NT2/D1 (cell line): ENCODE measurements around the gene VWC2.

ENCODE experiments used
- DNase-seq: peaks from one replicate; pipeline ENCODE4 v3.0.0-alpha.2; 2011; ENCODE audit warnings: low read depth, low spot score
- H3K27me3 ChIP-seq: 2 replicates; pipeline ENCODE4 v1.6.0; 2011; ENCODE audit warnings: mild to moderate bottlenecking; ENCODE audit not compliant: insufficient read length, insufficient read depth
- H3K36me3 ChIP-seq: 2 replicates; pipeline ENCODE4 v1.6.1; 2011; ENCODE audit warnings: mild to moderate bottlenecking, low read length, mixed read lengths; ENCODE audit not compliant: insufficient read depth, insufficient read length
- H3K4me1 ChIP-seq: 2 replicates; pipeline ENCODE4 v1.5.1; 2011; ENCODE audit not compliant: insufficient read depth, insufficient read length
- H3K4me3 ChIP-seq: 2 replicates; pipeline ENCODE4 v1.5.1; 2011; ENCODE audit warnings: low read depth; ENCODE audit not compliant: insufficient read length
- H3K9ac ChIP-seq: 2 replicates; pipeline ENCODE4 v1.6.0; 2011; ENCODE audit warnings: low read depth; ENCODE audit not compliant: insufficient read length
- H3K9me3 ChIP-seq: 2 replicates; pipeline ENCODE4 v1.5.1; 2011; ENCODE audit warnings: mild to moderate bottlenecking, low read length; ENCODE audit not compliant: insufficient read depth
- SUZ12 ChIP-seq: IDR thresholded peaks from 2 replicates; pipeline ENCODE4 v1.6.1; 2011; ENCODE audit not compliant: insufficient read length, insufficient read depth; ENCODE audit errors: extremely low read depth
- YY1 ChIP-seq: IDR thresholded peaks from 2 replicates; pipeline ENCODE4 v1.6.1; 2011; ENCODE audit not compliant: insufficient read length, insufficient read depth
- ZNF274 ChIP-seq: IDR thresholded peaks from 2 replicates; pipeline ENCODE4 v1.6.1; 2011; ENCODE audit warnings: mild to moderate bottlenecking, low read depth, low read length

Gene VWC2

DNA sequence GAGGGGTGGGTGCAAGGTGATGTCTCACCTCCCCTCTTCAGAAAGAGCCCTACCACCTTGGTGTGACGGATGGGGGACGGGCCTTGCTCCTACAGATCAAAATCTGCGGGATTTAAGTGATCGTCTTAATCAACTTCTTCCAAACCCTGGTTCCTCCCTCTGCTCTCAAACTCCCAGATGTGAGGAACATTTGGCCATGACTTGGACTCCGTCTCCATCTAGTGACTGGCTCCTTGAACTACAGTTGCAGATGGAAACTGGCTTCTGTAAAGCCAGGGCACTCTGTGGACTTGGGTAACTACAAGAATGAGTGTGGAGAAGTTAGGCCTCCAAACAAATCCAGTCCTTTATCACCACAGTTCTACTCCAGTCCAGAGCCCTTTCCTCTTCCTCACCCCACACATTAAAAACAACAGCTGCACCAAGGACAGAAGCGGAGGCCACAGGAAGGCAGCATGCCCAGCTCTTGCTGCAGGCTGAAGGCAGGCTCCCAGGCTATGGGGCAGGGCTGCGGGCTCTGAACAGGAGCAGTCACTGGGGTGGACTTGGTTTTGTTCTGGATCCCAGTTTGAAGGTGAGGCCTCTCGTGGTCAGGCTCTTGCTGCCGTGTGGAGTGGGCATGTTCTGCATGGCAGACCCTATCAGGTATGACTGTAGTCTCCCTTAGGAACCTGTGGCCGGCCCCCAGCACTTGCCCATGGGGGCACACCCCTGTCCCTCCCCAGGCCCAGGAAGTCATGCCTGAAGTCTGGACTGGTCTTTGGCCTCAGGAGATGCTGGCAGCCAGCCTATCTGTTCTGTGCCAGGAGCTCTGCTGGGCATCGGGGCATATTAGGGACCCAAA is 79.4 kb downstream of the VWC2 start:
- TF ChIP-seq YY1 (no peak), ZNF274 (no peak), SUZ12 (no peak)
- H3K27me3 ChIP-seq, result no peaks in the 10 kb centered on the region
- no peaks in the 10 kb centered on the region for H3K36me3 ChIP-seq
- no peaks in the 10 kb centered on the region for H3K9me3 ChIP-seq
- no peak overlapping the region for H3K9ac ChIP-seq
- no peak overlapping the region for H3K4me3 ChIP-seq
- DNase-seq, result peak; percentile 85
- H3K4me1 ChIP-seq, result no peaks in the 10 kb centered on the region

DNA sequence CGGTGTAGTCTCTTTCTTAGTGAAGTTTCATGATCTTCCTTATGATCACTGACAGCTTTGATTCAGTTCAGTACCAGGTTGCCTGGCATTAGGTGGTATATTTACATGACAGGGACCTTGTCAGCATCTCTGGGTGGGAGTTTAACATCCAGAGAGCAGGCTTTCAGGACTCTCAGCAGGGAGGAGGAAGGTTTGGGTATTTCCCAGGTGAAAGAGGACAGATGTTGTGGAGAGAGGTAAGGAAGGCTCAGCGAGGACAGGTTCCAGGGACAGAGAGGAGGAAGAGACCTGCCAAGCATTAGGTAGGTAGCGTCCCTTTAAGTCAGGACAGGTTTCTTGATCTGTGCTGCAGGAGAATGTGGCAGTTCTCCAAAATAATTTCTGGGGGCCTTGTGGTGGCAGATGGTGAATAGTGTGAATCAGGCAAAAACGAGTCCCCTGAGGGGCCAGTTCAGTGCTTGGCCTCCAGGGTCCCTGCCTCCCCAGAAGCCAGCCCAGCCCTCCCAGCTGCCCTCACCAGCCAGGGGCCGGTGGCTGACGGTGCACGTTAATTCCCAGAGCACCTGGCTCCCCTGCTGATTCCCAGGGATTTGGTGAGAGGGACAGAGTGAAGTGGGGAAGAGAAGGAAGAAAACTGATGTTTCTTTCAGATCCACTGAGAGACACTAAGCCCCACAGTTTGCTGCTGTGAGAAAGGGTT is 82.0 kb downstream of the VWC2 start:
- Histone ChIP-seq H3K9me3 (no peaks in the 10 kb centered on the region), H3K4me1 (no peaks in the 10 kb centered on the region), H3K9ac (no peak overlapping the region), H3K4me3 (no peak overlapping the region), H3K27me3 (no peaks in the 10 kb centered on the region), H3K36me3 (no peaks in the 10 kb centered on the region)
- DNase-seq, result no peak
- TF ChIP-seq ZNF274 (no peak), SUZ12 (no peak), YY1 (no peak)

DNA sequence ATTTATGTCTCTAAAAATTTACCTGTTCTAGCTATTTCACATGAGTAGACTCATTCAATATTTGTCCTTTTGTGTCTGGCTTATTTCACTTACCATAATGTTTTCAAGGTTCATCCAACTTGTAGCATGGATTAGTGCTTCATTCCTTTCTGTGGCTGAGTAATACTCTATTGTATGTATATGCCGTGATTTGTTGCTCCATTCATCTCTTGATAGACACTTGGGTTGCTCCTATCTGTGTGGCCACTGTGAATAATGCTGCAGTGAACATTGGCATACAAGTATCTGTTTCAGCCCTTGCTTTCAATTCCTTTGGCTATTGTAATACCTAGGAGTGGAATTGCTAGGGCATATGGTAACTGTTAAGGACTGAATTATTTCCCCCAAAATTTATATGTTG is 86.9 kb downstream of the VWC2 start:
- Histone ChIP-seq H3K9me3 (no peaks in the 10 kb centered on the region), H3K36me3 (no peaks in the 10 kb centered on the region), H3K4me3 (no peak overlapping the region), H3K4me1 (no peaks in the 10 kb centered on the region), H3K27me3 (no peaks in the 10 kb centered on the region), H3K9ac (no peak overlapping the region)
- no peak for TF ChIP-seq SUZ12
- TF ChIP-seq ZNF274, result no peak
- TF ChIP-seq YY1, result no peak
- DNase-seq, result no peak

DNA sequence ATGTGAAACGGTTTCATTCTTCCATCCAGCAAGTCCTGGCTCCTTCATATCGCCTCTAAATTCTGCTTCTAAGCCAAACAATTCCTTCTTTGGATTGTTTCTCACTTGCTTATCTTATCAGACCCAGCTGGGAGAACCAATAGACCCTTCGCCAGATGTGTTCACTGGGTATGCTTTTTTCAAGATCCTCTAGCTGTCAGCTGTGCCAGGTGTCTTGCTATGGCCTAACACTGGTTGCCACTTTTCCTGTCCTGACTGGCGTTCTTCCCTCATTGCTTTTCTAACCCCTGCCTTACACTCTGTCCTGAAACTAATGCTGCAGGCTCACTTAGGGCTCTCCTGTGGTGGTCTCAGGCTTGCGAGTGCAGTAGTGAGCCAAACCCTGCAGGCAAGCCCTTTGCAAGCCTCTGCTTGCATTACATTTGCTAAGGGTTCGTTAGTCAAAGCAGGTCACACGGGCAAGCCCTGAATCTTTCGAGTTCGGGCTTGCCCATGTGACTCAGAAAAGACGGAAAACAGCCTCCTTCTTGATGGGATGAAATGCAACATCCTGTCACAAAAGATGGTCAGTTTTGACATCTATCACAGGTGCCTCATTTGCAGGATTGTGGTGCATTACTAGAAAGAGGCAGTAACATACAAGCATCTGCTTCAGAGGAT is 92.8 kb downstream of the VWC2 start:
- no peak for DNase-seq
- no peak for TF ChIP-seq YY1
- H3K9me3 ChIP-seq, result no peaks in the 10 kb centered on the region
- no peak overlapping the region for H3K9ac ChIP-seq
- H3K27me3 ChIP-seq, result no peaks in the 10 kb centered on the region
- H3K4me3 ChIP-seq, result no peak overlapping the region
- peaks cover 3% of the 10 kb centered on the region for H3K4me1 ChIP-seq
- H3K36me3 ChIP-seq, result no peaks in the 10 kb centered on the region

DNA sequence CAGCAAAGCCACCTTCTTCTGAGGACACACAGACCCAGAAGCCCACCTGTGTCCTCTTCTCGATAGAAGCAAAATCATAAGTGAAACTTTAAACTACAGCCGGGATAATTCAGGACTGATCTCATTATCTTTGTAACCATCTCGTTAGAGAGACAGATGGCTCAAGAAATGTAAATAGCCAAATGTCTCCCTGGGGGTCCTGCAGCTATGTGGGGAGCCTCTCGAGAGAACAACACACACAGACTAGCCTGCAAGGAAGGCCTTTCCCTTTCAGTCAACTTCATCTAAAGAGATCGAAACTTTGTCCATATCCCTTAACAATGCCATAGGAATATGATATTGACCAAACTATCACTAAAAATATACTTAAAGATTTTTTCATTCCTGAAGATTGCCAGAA is 93.5 kb downstream of the VWC2 start:
- no peaks in the 10 kb centered on the region for H3K9me3 ChIP-seq
- no peak overlapping the region for H3K9ac ChIP-seq
- H3K36me3 ChIP-seq, result no peaks in the 10 kb centered on the region
- DNase-seq, result no peak
- no peaks in the 10 kb centered on the region for H3K27me3 ChIP-seq
- H3K4me1 ChIP-seq, result peaks cover 3% of the 10 kb centered on the region
- TF ChIP-seq SUZ12 (no peak), YY1 (no peak), ZNF274 (no peak)
- no peak overlapping the region for H3K4me3 ChIP-seq

DNA sequence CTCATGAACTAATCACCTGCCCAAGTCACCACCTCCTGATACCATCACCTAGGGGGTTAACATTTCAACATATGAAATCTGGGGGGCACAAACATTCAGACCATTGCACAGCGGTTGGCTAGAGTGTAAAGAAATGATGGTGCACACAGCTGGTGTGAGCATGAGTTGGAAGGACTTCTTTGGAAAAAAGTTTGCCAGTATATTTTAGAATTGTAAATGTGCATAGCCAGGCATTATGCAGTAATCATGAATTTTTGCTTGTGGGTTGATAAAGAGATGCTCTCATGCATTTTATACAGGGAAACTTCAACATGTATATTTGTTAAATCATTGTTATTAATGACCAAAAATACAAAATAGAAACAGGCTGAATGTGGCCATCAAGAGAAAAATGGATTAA is 100.0 kb downstream of the VWC2 start:
- Histone ChIP-seq H3K9ac (no peak overlapping the region), H3K4me1 (no peaks in the 10 kb centered on the region), H3K27me3 (no peaks in the 10 kb centered on the region), H3K36me3 (no peaks in the 10 kb centered on the region), H3K9me3 (no peaks in the 10 kb centered on the region), H3K4me3 (no peak overlapping the region)
- DNase-seq, result no peak
- no peak for TF ChIP-seq ZNF274
- TF ChIP-seq YY1, result no peak
- TF ChIP-seq SUZ12, result no peak

DNA sequence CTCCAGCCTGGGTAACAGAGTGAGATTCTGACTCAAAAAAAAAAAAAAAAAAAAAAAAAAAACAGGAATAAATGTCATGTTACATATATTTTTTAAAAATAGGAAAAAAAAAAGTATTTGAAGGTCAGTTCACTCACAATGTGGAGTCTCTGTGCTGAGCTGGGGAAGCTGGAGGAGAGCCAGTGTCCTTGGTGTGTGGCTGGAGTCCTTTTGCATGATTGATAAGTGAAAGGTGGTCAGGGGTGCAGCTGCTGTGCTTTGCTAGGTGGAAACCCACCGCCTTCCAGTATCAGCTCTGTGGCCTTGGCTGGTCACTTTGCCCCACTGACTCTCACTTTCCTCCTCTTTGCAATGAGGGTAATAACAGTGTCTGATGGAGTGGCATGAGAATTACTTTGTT is 101.9 kb downstream of the VWC2 start:
- H3K4me1 ChIP-seq, result no peaks in the 10 kb centered on the region
- H3K9ac ChIP-seq, result no peak overlapping the region
- H3K27me3 ChIP-seq, result no peaks in the 10 kb centered on the region
- DNase-seq, result no peak
- H3K36me3 ChIP-seq, result no peaks in the 10 kb centered on the region
- TF ChIP-seq YY1 (no peak), ZNF274 (no peak), SUZ12 (no peak)
- no peaks in the 10 kb centered on the region for H3K9me3 ChIP-seq
- no peak overlapping the region for H3K4me3 ChIP-seq
